Measurements from ENCODE around the gene SNN.

The SNN gene

GRCh38 chr16:11667221-11667823 is 933 bp upstream of the SNN start:
- no peak for DNase-seq (ENCODE audit: low spot score)

GRCh38 chr16:11668623-11669379 is 546 bp downstream of the SNN start:
- DNase-seq (ENCODE audit: low spot score) = no peak

GRCh38 chr16:11669380-11670146 is 1.3 kb downstream of the SNN start:
- no peak for DNase-seq (ENCODE audit: low spot score)

- DNase-seq (ENCODE audit: low spot score) = no peak
Measured at GRCh38 chr16:11670171-11671131, 2.2 kb downstream of the SNN start.

GRCh38 chr16:11671271-11671670 is 3.0 kb downstream of the SNN start:
- DNase-seq (ENCODE audit: low spot score) = no peak

GRCh38 chr16:11671676-11672075 is 3.4 kb downstream of the SNN start:
- DNase-seq (ENCODE audit: low spot score) = no peak

GRCh38 chr16:11672206-11673090 is 4.2 kb downstream of the SNN start:
- DNase-seq (ENCODE audit: low spot score) = no peak

- no peak for DNase-seq (ENCODE audit: low spot score)
Measured at GRCh38 chr16:11673091-11674000, 5.1 kb downstream of the SNN start.

- no peak for DNase-seq (ENCODE audit: low spot score)
Measured at GRCh38 chr16:11674001-11674817, 6.0 kb downstream of the SNN start.

- no peak for DNase-seq (ENCODE audit: low spot score)
Measured at GRCh38 chr16:11674818-11675560, 6.7 kb downstream of the SNN start.

GRCh38 chr16:11675561-11676511 is 7.6 kb downstream of the SNN start:
- no peak for DNase-seq (ENCODE audit: low spot score)

- no peak for DNase-seq (ENCODE audit: low spot score)
Measured at GRCh38 chr16:11676799-11677198, 8.5 kb downstream of the SNN start.

- no peak for DNase-seq (ENCODE audit: low spot score)
Measured at GRCh38 chr16:11677451-11677951, 9.2 kb downstream of the SNN start.

- DNase-seq (ENCODE audit: low spot score) = no peak
Measured at GRCh38 chr16:11677959-11678881, 10.0 kb downstream of the SNN start.

- no peak for DNase-seq (ENCODE audit: low spot score)
Measured at GRCh38 chr16:11679250-11679649, 11.0 kb downstream of the SNN start.

All from left forelimb (tissue), 1 donor.